Spinal cord (tissue), 10 donors: ENCODE results near the gene SNAP25. TPM values are rescaled to one million over a fixed set of nuclear protein-coding genes. Genes with fewer than 3 reads are reported as not detected.
A peak's percentile ranks its signal among the peaks of the same experiment; 100 is the strongest.

Experiments
- DNase-seq, 6 donors: peaks; one replicate each; pipeline versions ENCODE4 v3.0.0 to v3.0.0-alpha.2; 2013 to 2015; ENCODE audit warnings: low spot score in 6 of 6, low read depth in 4 of 6
- H3K27ac ChIP-seq: one replicate; pipeline ENCODE4 v1.5.1; 2013; ENCODE audit warnings: low read depth, low read length, control low read depth
- H3K27me3 ChIP-seq: one replicate; pipeline ENCODE4 v1.6.1; 2013; ENCODE audit warnings: low read length; ENCODE audit not compliant: control insufficient read depth, insufficient read depth
- H3K36me3 ChIP-seq: one replicate; pipeline ENCODE4 v1.6.1; 2013; ENCODE audit warnings: low read length; ENCODE audit not compliant: control insufficient read depth, insufficient read depth
- H3K4me1 ChIP-seq: one replicate; pipeline ENCODE4 v1.6.1; 2013; ENCODE audit warnings: low read length; ENCODE audit not compliant: control insufficient read depth, insufficient read depth
- H3K4me3 ChIP-seq: one replicate; pipeline ENCODE4 v1.5.1; 2013; ENCODE audit warnings: low read depth, low read length, control low read depth
- H3K9me3 ChIP-seq: one replicate; pipeline ENCODE4 v1.6.1; 2013; ENCODE audit warnings: low read length; ENCODE audit not compliant: control insufficient read depth, insufficient read depth
- WGBS: methylation state at CpG from one replicate; pipeline ENCODE4 v1.1.5; 2013; ENCODE audit warnings: missing lambda C conversion rate; ENCODE audit not compliant: insufficient coverage; 5-methylcytosine and 5-hydroxymethylcytosine counted together
- polyA plus RNA-seq, 2 donors: library from polyadenylated mRNA; unstranded; fragments of 120-200 nt; gene quantifications; one replicate each; pipeline ENCODE4 v1.2.1, GENCODE V29; 2013; ENCODE audit not compliant: insufficient read length in 2 of 2
- total RNA-seq, 2 donors: library from RNA; depleted of rRNA in 1 of 2; stranded (reverse); fragments of 120-200 nt in 1 of 2; fragments of >200 nt in 1 of 2; gene quantifications; one replicate each; pipeline versions ENCODE4 v1.2.3 to v1.2.4, GENCODE V29; 2013 to 2014
- donor health status: healthy.

Gene SNAP25
- total and polyA plus RNA-seq, 4 donors = 72.1 to 482 (median 391) TPM

- no peaks in the 10 kb centered on the region for H3K4me1 ChIP-seq
- no peak overlapping the region for H3K27ac ChIP-seq
- H3K9me3 ChIP-seq = no peaks in the 10 kb centered on the region
- peak in 1 of 6 donors; percentile 50 for DNase-seq
- no CpG with 5 or more reads among the region's 2 CpGs for WGBS
- peaks cover 5% of the 10 kb centered on the region for H3K36me3 ChIP-seq
- H3K4me3 ChIP-seq = no peak overlapping the region
- H3K27me3 ChIP-seq = no peaks in the 10 kb centered on the region
Observed at GRCh38 chr20:10309326-10309725, 90.7 kb downstream of the SNAP25 start.

GRCh38 chr20:10312111-10312510, 93.5 kb downstream of the SNAP25 start:
- H3K36me3 ChIP-seq = peaks cover 5% of the 10 kb centered on the region
- no CpG with 5 or more reads among the region's 1 CpG for WGBS
- H3K9me3 ChIP-seq = no peaks in the 10 kb centered on the region
- DNase-seq = no peak
- H3K27me3 ChIP-seq = no peaks in the 10 kb centered on the region
- H3K4me3 ChIP-seq = no peak overlapping the region
- H3K4me1 ChIP-seq = no peaks in the 10 kb centered on the region
- no peak overlapping the region for H3K27ac ChIP-seq

- H3K4me1 ChIP-seq = no peaks in the 10 kb centered on the region
- H3K4me3 ChIP-seq = no peak overlapping the region
- H3K9me3 ChIP-seq = no peaks in the 10 kb centered on the region
- no peak overlapping the region for H3K27ac ChIP-seq
- peaks cover 5% of the 10 kb centered on the region for H3K36me3 ChIP-seq
- no peak for DNase-seq
- H3K27me3 ChIP-seq = no peaks in the 10 kb centered on the region
Observed at GRCh38 chr20:10313215-10313614, 94.6 kb downstream of the SNAP25 start.

- no peak overlapping the region for H3K27ac ChIP-seq
- no CpG with 5 or more reads among the region's 3 CpGs for WGBS
- no peak for DNase-seq
- H3K36me3 ChIP-seq = peaks cover 2% of the 10 kb centered on the region
- no peak overlapping the region for H3K4me3 ChIP-seq
- H3K9me3 ChIP-seq = no peaks in the 10 kb centered on the region
- H3K27me3 ChIP-seq = no peaks in the 10 kb centered on the region
- no peaks in the 10 kb centered on the region for H3K4me1 ChIP-seq
Observed at GRCh38 chr20:10313701-10314100, 95.1 kb downstream of the SNAP25 start.

- H3K27me3 ChIP-seq = no peaks in the 10 kb centered on the region
- H3K4me1 ChIP-seq = no peaks in the 10 kb centered on the region
- no peak overlapping the region for H3K4me3 ChIP-seq
- peak in 1 of 6 donors; percentile 54 for DNase-seq
- H3K36me3 ChIP-seq = no peaks in the 10 kb centered on the region
- no peaks in the 10 kb centered on the region for H3K9me3 ChIP-seq
- WGBS = no CpG with 5 or more reads among the region's 2 CpGs
- no peak overlapping the region for H3K27ac ChIP-seq
Observed at GRCh38 chr20:10314198-10314597, 95.6 kb downstream of the SNAP25 start.

GRCh38 chr20:10315138-10315537, 96.5 kb downstream of the SNAP25 start:
- Histone ChIP-seq H3K9me3 (no peaks in the 10 kb centered on the region), H3K4me1 (no peaks in the 10 kb centered on the region), H3K36me3 (no peaks in the 10 kb centered on the region), H3K27me3 (no peaks in the 10 kb centered on the region), H3K4me3 (no peak overlapping the region), H3K27ac (no peak overlapping the region)
- 78% methylated on average over 3 of the region's 5 CpGs for WGBS
- DNase-seq = no peak

GRCh38 chr20:10316582-10316981, 98.0 kb downstream of the SNAP25 start:
- Histone ChIP-seq H3K27ac (no peak overlapping the region), H3K4me1 (no peaks in the 10 kb centered on the region), H3K36me3 (no peaks in the 10 kb centered on the region), H3K9me3 (no peaks in the 10 kb centered on the region), H3K4me3 (no peak overlapping the region), H3K27me3 (no peaks in the 10 kb centered on the region)
- WGBS = no CpG with 5 or more reads among the region's 2 CpGs
- no peak for DNase-seq

- no peaks in the 10 kb centered on the region for H3K4me1 ChIP-seq
- H3K27me3 ChIP-seq = no peaks in the 10 kb centered on the region
- H3K36me3 ChIP-seq = no peaks in the 10 kb centered on the region
- WGBS = 87% methylated on average over 4 of the region's 5 CpGs
- H3K9me3 ChIP-seq = no peaks in the 10 kb centered on the region
- H3K4me3 ChIP-seq = no peak overlapping the region
- no peak overlapping the region for H3K27ac ChIP-seq
- no peak for DNase-seq
Observed at GRCh38 chr20:10318291-10319024, 99.8 kb downstream of the SNAP25 start.

GRCh38 chr20:10319855-10320254, 101.2 kb downstream of the SNAP25 start:
- no peak for DNase-seq
- Histone ChIP-seq H3K9me3 (no peaks in the 10 kb centered on the region), H3K36me3 (no peaks in the 10 kb centered on the region), H3K27me3 (no peaks in the 10 kb centered on the region), H3K4me3 (no peak overlapping the region), H3K4me1 (no peaks in the 10 kb centered on the region), H3K27ac (no peak overlapping the region)
- 90% methylated on average over 4 of the region's 4 CpGs for WGBS

- H3K27ac ChIP-seq = no peak overlapping the region
- H3K4me1 ChIP-seq = no peaks in the 10 kb centered on the region
- H3K9me3 ChIP-seq = no peaks in the 10 kb centered on the region
- H3K36me3 ChIP-seq = no peaks in the 10 kb centered on the region
- DNase-seq = no peak
- no peaks in the 10 kb centered on the region for H3K27me3 ChIP-seq
- H3K4me3 ChIP-seq = no peak overlapping the region
Observed at GRCh38 chr20:10321138-10321717, 102.6 kb downstream of the SNAP25 start.
